Transverse colon (tissue), 4 donors: ENCODE data around the gene AP2A1. TPM values are rescaled to one million over a fixed set of nuclear protein-coding genes. Genes with fewer than 3 reads are reported as not detected.

ENCODE experiments used
- DNase-seq: peaks from one replicate; pipeline ENCODE4 v3.0.0-alpha.2; 2019
- H3K27ac ChIP-seq, 4 donors: fragments of 200-600 bp; sonication (generic); 2 replicates each; pipeline ENCODE4 v1.5.1; 2016 to 2018; ENCODE audit warnings: inconsistent platforms in 4 of 4
- H3K27me3 ChIP-seq: fragments of 200-600 bp; sonication (generic); 2 replicates; pipeline ENCODE4 v1.5.1; 2017; ENCODE audit warnings: inconsistent platforms
- H3K36me3 ChIP-seq, 4 donors: fragments of 200-600 bp; sonication (generic); 2 replicates each; pipeline ENCODE4 v1.5.1; 2017 to 2019; ENCODE audit warnings: inconsistent platforms in 4 of 4
- H3K4me1 ChIP-seq, 4 donors: fragments of 200-600 bp; sonication (generic); 2 replicates each; pipeline ENCODE4 v1.5.1; 2017 to 2020; ENCODE audit warnings: inconsistent platforms in 4 of 4
- H3K4me3 ChIP-seq, 4 donors: fragments of 200-600 bp; sonication (generic); 1 replicate in 1 of 4; 2 replicates in 3 of 4; pipeline versions ENCODE4 v1.5.1 to v1.6.1; 2017 to 2019; ENCODE audit warnings: inconsistent platforms in 4 of 4
- H3K9me3 ChIP-seq, 2 donors: fragments of 200-600 bp; sonication (generic); 2 replicates each; pipeline ENCODE4 v1.5.1; 2017 to 2019; ENCODE audit warnings: inconsistent platforms in 2 of 2
- CTCF ChIP-seq, 5 experiments: fragments of 200-600 bp in 3 of 5; fragments of 450-650 bp in 2 of 5; sonication (generic) in 3 of 5; IDR thresholded peaks; 1 replicate in 2 of 5; 2 replicates in 3 of 5; pipeline ENCODE4 v1.5.1; 2016 to 2017; ENCODE audit warnings: antibody characterized with exemption in 5 of 5, inconsistent platforms in 3 of 5, mild to moderate bottlenecking in 2 of 5, moderate library complexity in 1 of 5
- EP300 ChIP-seq: sonication (generic); formaldehyde crosslinking; IDR thresholded peaks from one replicate; pipeline ENCODE4 v1.6.1; 2017; ENCODE audit warnings: antibody characterized with exemption, low read depth
- POLR2A ChIP-seq: fragments of 450-650 bp; IDR thresholded peaks from one replicate; pipeline ENCODE4 v1.6.1; 2016; ENCODE audit warnings: antibody characterized with exemption, mild to moderate bottlenecking, moderate library complexity
- POLR2AphosphoS5 ChIP-seq, 3 donors: sonication (generic); formaldehyde crosslinking; IDR thresholded peaks; one replicate each; pipeline ENCODE4 v1.6.1; 2016; ENCODE audit warnings: antibody characterized with exemption in 3 of 3
- WGBS, 2 donors: methylation state at CpG; one replicate each; pipeline ENCODE4 v1.1.5; 2018; ENCODE audit warnings: low coverage in 1 of 2; 5-methylcytosine and 5-hydroxymethylcytosine counted together
- in situ Hi-C, 4 donors: fragments of 200-750 bp; cut with MboI; loops; one replicate each; pipeline versions ENCODE4 v1.15.0 to v1.15.1; 2017; ENCODE audit warnings: low sequenced_read_pairs in 3 of 4, low pct_ligation_motif_present in 1 of 4, low pct_unique_long_range_greater_than_20kb in 1 of 4
- intact Hi-C: fragments of 100-400 bp; cut with DNase I; formaldehyde crosslinking; loops from one replicate; pipeline ENCODE4 v1.15.1; 2023; ENCODE audit warnings: low total_unique reads
- total RNA-seq, 4 donors: library from RNA; depleted of rRNA; stranded (reverse); fragments of >200 nt; gene quantifications; one replicate each; pipeline ENCODE4 v1.1.0, GENCODE V29; 2016

The AP2A1 gene
- total RNA-seq, 4 donors from 2014 or later = 71.1 to 125 (median 93.0) TPM

GRCh38 chr19:49839713-49840112 is 72.9 kb downstream of the AP2A1 start:
- Histone ChIP-seq H3K27ac (peak overlapping the region in 3 of 4 donors; percentile 24 to 43 (median 26)), H3K4me1 (no peaks in the 10 kb centered on the region), H3K27me3 (no peaks in the 10 kb centered on the region), H3K36me3 (peaks cover 0 to 8% (median 3%) of the 10 kb centered on the region in 4 donors), H3K4me3 (no peak overlapping the region), H3K9me3 (no peaks in the 10 kb centered on the region)
- intact Hi-C loops = no loop called here
- DNase-seq = no peak
- WGBS, 2 donors = 86 to 87% methylated on average over 2 to 11 of the region's 11 CpGs
- no peak for TF ChIP-seq CTCF (IDR thresholded peaks at IDR 0.05)
- TF ChIP-seq EP300 = no peak
- TF ChIP-seq POLR2AphosphoS5 (IDR thresholded peaks at IDR 0.05) = no peak
- no peak for TF ChIP-seq POLR2A
- in situ Hi-C loops = no loop called here

- Histone ChIP-seq H3K27me3 (no peaks in the 10 kb centered on the region), H3K27ac (peak overlapping the region in 1 of 4 donors; percentile 43), H3K4me1 (no peaks in the 10 kb centered on the region), H3K4me3 (no peak overlapping the region), H3K36me3 (peaks cover 0 to 7% (median 2%) of the 10 kb centered on the region in 4 donors), H3K9me3 (no peaks in the 10 kb centered on the region)
- no peak for TF ChIP-seq CTCF (IDR thresholded peaks at IDR 0.05)
- TF ChIP-seq POLR2A = no peak
- TF ChIP-seq POLR2AphosphoS5 (IDR thresholded peaks at IDR 0.05) = no peak
- no peak for TF ChIP-seq EP300
- 81 to 88% methylated on average over 5 to 11 of the region's 11 CpGs for WGBS, 2 donors
- DNase-seq = no peak
- intact Hi-C loops (no loop called here), in situ Hi-C loops (no loop called here)
Measured at GRCh38 chr19:49840321-49840720, 73.5 kb downstream of the AP2A1 start.

- peaks cover 0 to 7% (median 0%) of the 10 kb centered on the region in 4 donors for H3K36me3 ChIP-seq
Measured at GRCh38 chr19:49840736-49841249, 74.0 kb downstream of the AP2A1 start.

GRCh38 chr19:49843265-49843664 is 76.5 kb downstream of the AP2A1 start:
- Histone ChIP-seq H3K4me3 (no peak overlapping the region), H3K4me1 (no peaks in the 10 kb centered on the region), H3K9me3 (no peaks in the 10 kb centered on the region), H3K27ac (no peak overlapping the region), H3K27me3 (no peaks in the 10 kb centered on the region), H3K36me3 (no peaks in the 10 kb centered on the region)
- in situ Hi-C loops = no loop called here
- intact Hi-C loops = no loop called here
- no peak for DNase-seq
- TF ChIP-seq CTCF (IDR thresholded peaks at IDR 0.05) (no peak), EP300 (no peak), POLR2A (no peak), POLR2AphosphoS5 (IDR thresholded peaks at IDR 0.05) (no peak)
- WGBS, 2 donors = 67 to 80% methylated on average over 2 to 3 of the region's 3 CpGs

More at GRCh38 chr19:49840736-49841249, 74.0 kb downstream of the AP2A1 start:
- Histone ChIP-seq H3K27ac (no peak overlapping the region), H3K4me1 (no peaks in the 10 kb centered on the region), H3K27me3 (no peaks in the 10 kb centered on the region), H3K9me3 (no peaks in the 10 kb centered on the region), H3K4me3 (no peak overlapping the region)
- no peak for TF ChIP-seq POLR2AphosphoS5 (IDR thresholded peaks at IDR 0.05)
- 82 to 92% methylated on average over 6 to 17 of the region's 17 CpGs for WGBS, 2 donors
- intact Hi-C loops = no loop called here
- in situ Hi-C loops = no loop called here
- no peak for DNase-seq
